ENCODE data around the gene POLL.

GRCh38 chr10:101568054-101568745 is 19.9 kb downstream of the POLL start:
- TF ChIP-seq POLR2AphosphoS5 (IDR thresholded peaks at IDR 0.05; ENCODE audit: low read depth, low read length) (no peak), POLR2A (IDR thresholded peaks at IDR 0.05; ENCODE audit: low read depth, low read length) (no peak), TAF1 (IDR thresholded peaks at IDR 0.05; ENCODE audit: low read depth, low read length) (no peak), SPI1 (IDR thresholded peaks at IDR 0.05; ENCODE audit: low read depth, low read length) (no peak)

Data from GM12891 (cell line).